Measurements from ENCODE around the gene NTPCR. TPM values are rescaled to one million over a fixed set of nuclear protein-coding genes. Genes with fewer than 3 reads are reported as not detected.

Gene NTPCR
- total RNA-seq = 11.5 and 14.7 TPM in 2 replicates

GRCh38 chr1:232950197-232951176, at the start of gene NTPCR:
Gene NTPCR, plus strand, starts transcription at chr1:232950611. Its CDS starts 100 bp downstream, at chr1:232950711.

Other genes with a start within 250 kb of the NTPCR start
- gene MAP10, start 145.2 kb upstream of the NTPCR start, total RNA-seq = 0.66 and 0.93 TPM in 2 replicates